MM.1S (cell line): ENCODE results near the gene INPP5D.

Experiments used
- DNase-seq: peaks from one replicate; pipeline ENCODE4 v3.0.0-alpha.2; 2015
- H2AFZ ChIP-seq: fragments of 300-600 bp; sonication (generic); 2 replicates; pipeline ENCODE4 v1.6.0; 2016; ENCODE audit warnings: antibody characterized with exemption, low read length
- H3F3A ChIP-seq: fragments of 300-600 bp; sonication (generic); 2 replicates; pipeline ENCODE4 v1.6.1; 2016; ENCODE audit warnings: mild to moderate bottlenecking, antibody characterized with exemption, low read length, moderate library complexity, mixed read lengths; ENCODE audit not compliant: insufficient read depth
- H3K27ac ChIP-seq: fragments of 300-600 bp; sonication (generic); 2 replicates; pipeline ENCODE4 v1.5.1; 2016; ENCODE audit warnings: mild to moderate bottlenecking, low read length
- H3K27me3 ChIP-seq: fragments of 300-600 bp; sonication (generic); replicated peaks from 2 replicates; pipeline ENCODE4 v1.6.0; 2016; ENCODE audit warnings: low read length; ENCODE audit not compliant: insufficient read depth
- H3K36me3 ChIP-seq: fragments of 300-600 bp; sonication (generic); replicated peaks from 2 replicates; pipeline ENCODE4 v1.6.1; 2016; ENCODE audit warnings: mild to moderate bottlenecking, low read length, mixed read lengths; ENCODE audit not compliant: insufficient read depth
- H3K4me1 ChIP-seq: fragments of 300-600 bp; sonication (generic); 2 replicates; pipeline ENCODE4 v1.6.1; 2016; ENCODE audit warnings: low read length, mixed read lengths
- H3K4me2 ChIP-seq: fragments of 300-600 bp; sonication (generic); 2 replicates; pipeline ENCODE4 v1.6.0; 2016; ENCODE audit warnings: low read depth, low read length
- H3K4me3 ChIP-seq: fragments of 300-600 bp; sonication (generic); 2 replicates; pipeline ENCODE4 v1.5.1; 2016; ENCODE audit warnings: low read length, mixed read lengths
- H3K79me2 ChIP-seq: fragments of 300-600 bp; sonication (generic); 2 replicates; pipeline ENCODE4 v1.6.1; 2016; ENCODE audit warnings: mixed run types, low read length, mixed read lengths
- H3K9ac ChIP-seq: fragments of 300-600 bp; sonication (generic); 2 replicates; pipeline ENCODE4 v1.6.1; 2016; ENCODE audit warnings: low read length, mixed read lengths
- H3K9me2 ChIP-seq: fragments of 300-600 bp; sonication (generic); replicated peaks from 2 replicates; pipeline ENCODE4 v1.6.1; 2016; ENCODE audit warnings: mild to moderate bottlenecking, low read length, mixed read lengths; ENCODE audit not compliant: insufficient read depth
- H3K9me3 ChIP-seq: fragments of 300-600 bp; sonication (generic); replicated peaks from 2 replicates; pipeline ENCODE4 v1.6.1; 2016; ENCODE audit warnings: mild to moderate bottlenecking, low read length, mixed read lengths; ENCODE audit not compliant: insufficient read depth
- H4K20me1 ChIP-seq: fragments of 300-600 bp; sonication (generic); 2 replicates; pipeline ENCODE4 v1.6.1; 2016; ENCODE audit warnings: mild to moderate bottlenecking, low read length, moderate library complexity, mixed read lengths; ENCODE audit not compliant: insufficient read depth
- EZH2 ChIP-seq: fragments of 300-600 bp; sonication (generic); optimal IDR thresholded peaks from 2 replicates; pipeline ENCODE3; 2017; ENCODE audit warnings: low read depth, mild to moderate bottlenecking, antibody characterized with exemption, low read length, mixed read lengths
- EZH2phosphoT487 ChIP-seq: fragments of 300-600 bp; sonication (generic); IDR thresholded peaks from 2 replicates; pipeline ENCODE4 v1.6.1; 2018; ENCODE audit warnings: antibody characterized with exemption, low read length
- TF ChIP-seq, protein P1 (sequence below): fragments of 300-600 bp; sonication (generic); IDR thresholded peaks from 2 replicates; pipeline ENCODE4 v1.5.1; 2016; ENCODE audit warnings: antibody characterized with exemption, low read length, mixed read lengths

The INPP5D gene

DNA sequence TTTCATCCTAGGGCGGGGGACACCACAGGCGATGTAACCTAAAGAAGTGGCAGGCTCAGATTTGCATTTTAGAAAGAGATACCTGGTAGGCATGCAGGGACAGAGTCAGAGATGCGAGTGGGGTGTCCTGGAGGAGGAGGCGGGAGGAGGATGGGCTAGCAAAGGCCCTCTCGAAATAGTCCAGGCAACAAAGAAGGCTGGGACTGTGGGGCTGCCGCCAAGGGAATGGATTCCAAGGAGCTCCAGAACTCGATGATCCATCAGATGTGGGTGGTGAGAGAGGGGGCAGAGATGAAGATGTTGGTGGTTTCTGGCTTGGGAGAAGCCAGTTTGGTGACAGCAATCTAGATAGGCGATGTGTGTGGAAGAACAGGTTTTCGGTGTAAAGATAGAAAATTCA lies 12.5 kb upstream of the INPP5D start:
- Histone ChIP-seq H3K27ac (no peak overlapping the region), H3K79me2 (no peaks in the 10 kb centered on the region), H2AFZ (no peak overlapping the region), H3K4me2 (no peak overlapping the region), H3K9me2 (no peaks in the 10 kb centered on the region), H3F3A (no peaks in the 10 kb centered on the region), H3K4me1 (no peaks in the 10 kb centered on the region), H3K4me3 (no peak overlapping the region), H3K9ac (no peak overlapping the region), H3K9me3 (no peaks in the 10 kb centered on the region), H3K27me3 (no peaks in the 10 kb centered on the region), H4K20me1 (no peaks in the 10 kb centered on the region), H3K36me3 (no peaks in the 10 kb centered on the region)
- TF ChIP-seq, protein P1, sequence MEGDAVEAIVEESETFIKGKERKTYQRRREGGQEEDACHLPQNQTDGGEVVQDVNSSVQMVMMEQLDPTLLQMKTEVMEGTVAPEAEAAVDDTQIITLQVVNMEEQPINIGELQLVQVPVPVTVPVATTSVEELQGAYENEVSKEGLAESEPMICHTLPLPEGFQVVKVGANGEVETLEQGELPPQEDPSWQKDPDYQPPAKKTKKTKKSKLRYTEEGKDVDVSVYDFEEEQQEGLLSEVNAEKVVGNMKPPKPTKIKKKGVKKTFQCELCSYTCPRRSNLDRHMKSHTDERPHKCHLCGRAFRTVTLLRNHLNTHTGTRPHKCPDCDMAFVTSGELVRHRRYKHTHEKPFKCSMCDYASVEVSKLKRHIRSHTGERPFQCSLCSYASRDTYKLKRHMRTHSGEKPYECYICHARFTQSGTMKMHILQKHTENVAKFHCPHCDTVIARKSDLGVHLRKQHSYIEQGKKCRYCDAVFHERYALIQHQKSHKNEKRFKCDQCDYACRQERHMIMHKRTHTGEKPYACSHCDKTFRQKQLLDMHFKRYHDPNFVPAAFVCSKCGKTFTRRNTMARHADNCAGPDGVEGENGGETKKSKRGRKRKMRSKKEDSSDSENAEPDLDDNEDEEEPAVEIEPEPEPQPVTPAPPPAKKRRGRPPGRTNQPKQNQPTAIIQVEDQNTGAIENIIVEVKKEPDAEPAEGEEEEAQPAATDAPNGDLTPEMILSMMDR = no peak
- TF ChIP-seq EZH2 = no peak
- TF ChIP-seq EZH2phosphoT487 = no peak
- no peak for DNase-seq

GRCh38 chr2:233048569-233049193 lies 11.5 kb upstream of the INPP5D start:
- Histone ChIP-seq H3K4me1 (no peaks in the 10 kb centered on the region), H3K4me3 (no peak overlapping the region), H3K27ac (no peak overlapping the region), H4K20me1 (no peaks in the 10 kb centered on the region), H3F3A (no peaks in the 10 kb centered on the region), H2AFZ (no peak overlapping the region), H3K36me3 (no peaks in the 10 kb centered on the region), H3K9me3 (no peaks in the 10 kb centered on the region), H3K27me3 (no peaks in the 10 kb centered on the region), H3K9ac (no peak overlapping the region), H3K79me2 (no peaks in the 10 kb centered on the region), H3K4me2 (no peak overlapping the region), H3K9me2 (no peaks in the 10 kb centered on the region)
- no peak for DNase-seq
- TF ChIP-seq EZH2 (no peak), EZH2phosphoT487 (no peak)
- TF ChIP-seq, protein P1 = no peak

GRCh38 chr2:233049194-233049761 lies 10.9 kb upstream of the INPP5D start:
- no peak overlapping the region for H2AFZ ChIP-seq
- H3K4me3 ChIP-seq = no peak overlapping the region
- H3K9me3 ChIP-seq = no peaks in the 10 kb centered on the region
- H3K27me3 ChIP-seq = no peaks in the 10 kb centered on the region
- no peak overlapping the region for H3K4me2 ChIP-seq
- H3K36me3 ChIP-seq = no peaks in the 10 kb centered on the region
- TF ChIP-seq EZH2 (no peak), EZH2phosphoT487 (no peak)
- TF ChIP-seq, protein P1 = no peak
- H3F3A ChIP-seq = no peaks in the 10 kb centered on the region
- H3K4me1 ChIP-seq = no peaks in the 10 kb centered on the region
- H3K27ac ChIP-seq = no peak overlapping the region
- H3K79me2 ChIP-seq = no peaks in the 10 kb centered on the region
- no peak overlapping the region for H3K9ac ChIP-seq
- H4K20me1 ChIP-seq = no peaks in the 10 kb centered on the region
- no peak for DNase-seq
- H3K9me2 ChIP-seq = no peaks in the 10 kb centered on the region
